ENCODE measurements around the gene ANGPT4.
"Not testable (repeated sequence)": the region's sequence is repeated elsewhere in the genome, so short reads cannot be mapped to it uniquely, and the experiment has no call there.

ANGPT4 gene

DNA sequence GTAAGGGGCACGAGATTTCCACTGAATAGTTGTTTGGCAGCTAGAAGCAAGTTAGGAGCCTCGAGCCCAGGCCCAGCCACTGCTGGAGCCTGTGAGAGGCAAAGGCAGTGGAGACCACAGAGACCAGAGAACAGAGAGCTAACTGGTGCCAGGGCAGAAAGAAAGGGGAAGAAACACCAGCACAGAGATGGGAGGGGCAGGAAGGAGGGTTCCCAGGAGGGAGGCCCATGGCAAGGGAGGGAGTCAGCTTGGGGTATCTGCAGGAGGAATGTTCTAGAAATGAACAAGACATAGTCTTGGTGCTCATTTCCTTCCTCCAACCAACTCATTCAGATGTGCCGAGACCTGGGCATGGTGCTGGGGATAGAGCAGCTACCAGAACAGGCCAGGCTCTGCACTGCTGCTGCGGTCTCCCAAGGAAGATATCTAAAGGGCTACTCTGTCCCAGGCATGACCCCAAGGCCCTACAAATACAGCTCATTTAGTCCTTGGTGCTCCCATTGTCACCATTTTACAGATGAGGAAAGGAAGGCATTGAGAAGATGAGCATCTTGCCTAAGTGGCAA lies 10.7 kb downstream of the ANGPT4 start:
- DNase-seq (no peak), ATAC-seq (ENCODE audit: insufficient read depth, low read depth) (no peak)
- Histone ChIP-seq H3K4me1 (ENCODE audit: insufficient read depth, low read length) (no peaks in the 10 kb centered on the region), H3K27ac (ENCODE audit: low read length) (no peak overlapping the region), H3K9me3 (ENCODE audit: insufficient read depth, low read length, severe bottlenecking) (no peaks in the 10 kb centered on the region), H2AFZ (ENCODE audit: low read depth, low read length) (no peak overlapping the region), H3K36me3 (ENCODE audit: insufficient read depth, low read length) (no peaks in the 10 kb centered on the region), H3K4me3 (ENCODE audit: low read depth in 1 of 2, low read length in 2 of 2) (no peak overlapping the region), H3K27me3 (ENCODE audit: insufficient read depth, low read length, poor library complexity) (no peaks in the 10 kb centered on the region), H4K20me1 (ENCODE audit: insufficient read depth, low read length) (no peaks in the 10 kb centered on the region; the same call in 1 of the 2 replicates), H3K4me2 (ENCODE audit: insufficient read depth, low read length) (no peak overlapping the region), H3K9ac (ENCODE audit: low read depth, low read length) (no peak overlapping the region), H3K79me2 (ENCODE audit: insufficient read depth, low read length) (no peaks in the 10 kb centered on the region)
- TF ChIP-seq, protein P1, sequence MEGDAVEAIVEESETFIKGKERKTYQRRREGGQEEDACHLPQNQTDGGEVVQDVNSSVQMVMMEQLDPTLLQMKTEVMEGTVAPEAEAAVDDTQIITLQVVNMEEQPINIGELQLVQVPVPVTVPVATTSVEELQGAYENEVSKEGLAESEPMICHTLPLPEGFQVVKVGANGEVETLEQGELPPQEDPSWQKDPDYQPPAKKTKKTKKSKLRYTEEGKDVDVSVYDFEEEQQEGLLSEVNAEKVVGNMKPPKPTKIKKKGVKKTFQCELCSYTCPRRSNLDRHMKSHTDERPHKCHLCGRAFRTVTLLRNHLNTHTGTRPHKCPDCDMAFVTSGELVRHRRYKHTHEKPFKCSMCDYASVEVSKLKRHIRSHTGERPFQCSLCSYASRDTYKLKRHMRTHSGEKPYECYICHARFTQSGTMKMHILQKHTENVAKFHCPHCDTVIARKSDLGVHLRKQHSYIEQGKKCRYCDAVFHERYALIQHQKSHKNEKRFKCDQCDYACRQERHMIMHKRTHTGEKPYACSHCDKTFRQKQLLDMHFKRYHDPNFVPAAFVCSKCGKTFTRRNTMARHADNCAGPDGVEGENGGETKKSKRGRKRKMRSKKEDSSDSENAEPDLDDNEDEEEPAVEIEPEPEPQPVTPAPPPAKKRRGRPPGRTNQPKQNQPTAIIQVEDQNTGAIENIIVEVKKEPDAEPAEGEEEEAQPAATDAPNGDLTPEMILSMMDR (IDR thresholded peaks at IDR 0.05; ENCODE audit: borderline replicate concordance, extremely low read depth, low read length, poor library complexity, severe bottlenecking) = no peak
- TF ChIP-seq EZH2 (IDR thresholded peaks at IDR 0.05; ENCODE audit: borderline replicate concordance, low read depth, low read length, severe bottlenecking) = no peak

DNA sequence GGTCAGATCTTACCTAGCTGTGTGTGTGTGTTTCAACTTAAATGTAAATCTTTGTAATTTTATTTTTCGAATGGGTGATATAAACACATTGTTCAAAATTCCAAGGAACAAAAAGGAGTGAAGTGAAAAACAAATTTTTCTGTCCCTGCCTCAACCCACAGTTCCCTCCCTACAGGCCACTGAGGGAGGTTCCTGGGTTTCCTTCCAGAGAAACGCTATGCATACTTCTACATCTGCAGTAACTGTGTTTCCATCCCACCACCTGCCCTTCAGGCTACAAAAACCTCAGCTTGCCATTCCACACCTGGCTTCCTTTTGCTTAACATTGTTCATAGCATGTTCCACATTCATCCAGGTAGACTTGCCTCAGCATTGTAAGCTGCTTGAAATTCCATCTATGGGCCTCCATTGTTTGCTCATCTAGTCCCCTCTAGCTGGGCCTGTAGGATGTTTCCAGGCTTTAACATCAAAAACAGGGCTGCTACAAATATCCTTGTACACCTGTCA lies 12.0 kb downstream of the ANGPT4 start:
- H3K4me1 ChIP-seq (ENCODE audit: insufficient read depth, low read length) = no peaks in the 10 kb centered on the region
- no peak overlapping the region for H3K9ac ChIP-seq (ENCODE audit: low read depth, low read length)
- no peak overlapping the region for H3K27ac ChIP-seq (ENCODE audit: low read length)
- no peak overlapping the region for H3K4me2 ChIP-seq (ENCODE audit: insufficient read depth, low read length)
- H4K20me1 ChIP-seq (ENCODE audit: insufficient read depth, low read length) = no peaks in the 10 kb centered on the region; the same call in 1 of the 2 replicates
- ATAC-seq (ENCODE audit: insufficient read depth, low read depth) = no peak
- DNase-seq = no peak
- H3K36me3 ChIP-seq (ENCODE audit: insufficient read depth, low read length) = no peaks in the 10 kb centered on the region
- H3K9me3 ChIP-seq (ENCODE audit: insufficient read depth, low read length, severe bottlenecking) = no peaks in the 10 kb centered on the region
- no peak overlapping the region for H2AFZ ChIP-seq (ENCODE audit: low read depth, low read length)
- no peaks in the 10 kb centered on the region for H3K79me2 ChIP-seq (ENCODE audit: insufficient read depth, low read length)
- no peak for TF ChIP-seq EZH2 (IDR thresholded peaks at IDR 0.05; ENCODE audit: borderline replicate concordance, low read depth, low read length, severe bottlenecking)
- TF ChIP-seq, protein P1 (IDR thresholded peaks at IDR 0.05; ENCODE audit: borderline replicate concordance, extremely low read depth, low read length, poor library complexity, severe bottlenecking) = no peak
- no peaks in the 10 kb centered on the region for H3K27me3 ChIP-seq (ENCODE audit: insufficient read depth, low read length, poor library complexity)
- no peak overlapping the region for H3K4me3 ChIP-seq (ENCODE audit: low read depth in 1 of 2, low read length in 2 of 2)

DNA sequence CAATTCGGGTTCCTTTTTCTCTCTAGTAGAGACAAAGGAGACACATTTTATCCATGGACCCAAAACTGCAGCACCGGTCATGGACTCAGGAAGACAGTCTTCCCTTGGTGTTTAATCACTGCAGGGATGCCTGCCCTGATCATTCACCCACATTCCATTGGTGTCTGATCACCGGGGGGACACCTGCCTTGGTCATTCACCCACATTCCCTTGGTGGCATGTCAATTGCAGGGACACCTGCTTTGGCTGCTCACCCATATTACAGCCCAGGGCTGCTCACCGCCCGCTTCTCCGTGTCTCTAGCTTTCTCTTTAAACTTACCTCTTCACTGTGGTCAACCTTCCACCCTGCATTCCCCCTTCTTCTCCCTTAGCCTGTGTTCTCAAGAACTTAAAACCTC lies 18.7 kb downstream of the ANGPT4 start:
- not testable (repeated sequence) for H2AFZ ChIP-seq (ENCODE audit: low read depth, low read length); H3K4me1 ChIP-seq (ENCODE audit: insufficient read depth, low read length); H3K27ac ChIP-seq (ENCODE audit: low read length); H3K4me3 ChIP-seq (ENCODE audit: low read depth in 1 of 2, low read length in 2 of 2); H3K27me3 ChIP-seq (ENCODE audit: insufficient read depth, low read length, poor library complexity); ATAC-seq (ENCODE audit: insufficient read depth, low read depth); DNase-seq; H3K9me3 ChIP-seq (ENCODE audit: insufficient read depth, low read length, severe bottlenecking); H3K4me2 ChIP-seq (ENCODE audit: insufficient read depth, low read length); H3K36me3 ChIP-seq (ENCODE audit: insufficient read depth, low read length); H4K20me1 ChIP-seq (ENCODE audit: insufficient read depth, low read length); H3K79me2 ChIP-seq (ENCODE audit: insufficient read depth, low read length); H3K9ac ChIP-seq (ENCODE audit: low read depth, low read length)

DNA sequence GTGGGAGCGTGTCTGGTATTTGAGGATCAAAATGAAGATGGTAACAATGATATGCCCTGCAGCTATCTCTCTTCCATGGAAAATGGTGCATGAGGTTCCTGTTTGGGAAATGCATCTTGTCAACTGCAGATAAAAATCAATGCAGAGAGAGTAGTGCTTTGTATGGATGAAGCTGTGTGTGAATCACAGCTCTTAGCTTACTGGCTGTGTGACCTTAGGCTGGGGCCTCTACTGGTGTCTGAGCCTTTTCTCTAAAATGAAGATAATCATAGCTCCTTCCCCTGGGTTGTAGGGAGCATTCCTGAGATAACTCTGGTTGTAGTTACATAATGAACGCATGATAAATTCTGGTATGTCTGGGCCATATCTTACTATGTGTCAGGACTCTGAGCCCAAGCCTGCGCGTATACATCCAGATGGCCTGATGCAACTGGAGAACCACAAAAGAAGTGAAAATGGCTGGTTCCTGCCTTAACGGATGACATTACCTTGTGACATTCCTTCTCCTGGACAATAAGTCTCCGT lies 19.6 kb downstream of the ANGPT4 start:
- H3K4me3 ChIP-seq (ENCODE audit: low read depth in 1 of 2, low read length in 2 of 2) = no peak overlapping the region
- no peak overlapping the region for H3K27ac ChIP-seq (ENCODE audit: low read length)
- ATAC-seq (ENCODE audit: insufficient read depth, low read depth) (no peak), DNase-seq (no peak)
- H3K36me3 ChIP-seq (ENCODE audit: insufficient read depth, low read length) = no peaks in the 10 kb centered on the region
- peaks cover 5% of the 10 kb centered on the region for H4K20me1 ChIP-seq (ENCODE audit: insufficient read depth, low read length)
- no peak overlapping the region for H3K9ac ChIP-seq (ENCODE audit: low read depth, low read length)
- no peaks in the 10 kb centered on the region for H3K4me1 ChIP-seq (ENCODE audit: insufficient read depth, low read length)
- H3K79me2 ChIP-seq (ENCODE audit: insufficient read depth, low read length) = no peaks in the 10 kb centered on the region
- TF ChIP-seq, protein P1 (IDR thresholded peaks at IDR 0.05; ENCODE audit: borderline replicate concordance, extremely low read depth, low read length, poor library complexity, severe bottlenecking) = no peak
- no peak for TF ChIP-seq EZH2 (IDR thresholded peaks at IDR 0.05; ENCODE audit: borderline replicate concordance, low read depth, low read length, severe bottlenecking)
- no peaks in the 10 kb centered on the region for H3K9me3 ChIP-seq (ENCODE audit: insufficient read depth, low read length, severe bottlenecking)
- H2AFZ ChIP-seq (ENCODE audit: low read depth, low read length) = no peak overlapping the region
- peaks cover 9% of the 10 kb centered on the region for H3K27me3 ChIP-seq (ENCODE audit: insufficient read depth, low read length, poor library complexity)
- H3K4me2 ChIP-seq (ENCODE audit: insufficient read depth, low read length) = no peak overlapping the region

DNA sequence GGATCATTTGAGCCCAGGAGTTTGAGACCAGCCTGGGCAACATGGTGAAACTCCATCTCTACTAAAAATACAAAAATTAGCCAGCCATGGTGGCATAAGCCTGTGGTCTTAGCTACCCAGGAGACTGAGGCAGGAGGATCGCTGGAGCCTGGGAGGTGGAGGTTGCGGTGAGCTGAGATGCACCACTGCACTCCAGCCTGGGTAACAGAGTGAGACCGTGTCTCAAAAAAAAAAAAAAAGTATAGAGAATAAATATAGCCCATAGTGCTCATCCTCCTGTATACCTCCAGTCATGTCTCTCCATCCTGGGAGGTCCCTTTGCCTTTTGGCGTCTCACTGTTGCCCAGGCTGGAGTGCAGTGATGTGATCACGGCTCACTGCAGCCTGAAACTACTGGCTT lies 23.8 kb downstream of the ANGPT4 start:
- not testable (repeated sequence) for H3K27me3 ChIP-seq (ENCODE audit: insufficient read depth, low read length, poor library complexity); H3K27ac ChIP-seq (ENCODE audit: low read length); ATAC-seq (ENCODE audit: insufficient read depth, low read depth); H3K36me3 ChIP-seq (ENCODE audit: insufficient read depth, low read length); H3K9ac ChIP-seq (ENCODE audit: low read depth, low read length); H3K4me3 ChIP-seq (ENCODE audit: low read depth in 1 of 2, low read length in 2 of 2); H3K9me3 ChIP-seq (ENCODE audit: insufficient read depth, low read length, severe bottlenecking); H2AFZ ChIP-seq (ENCODE audit: low read depth, low read length); DNase-seq; H3K4me1 ChIP-seq (ENCODE audit: insufficient read depth, low read length); H3K4me2 ChIP-seq (ENCODE audit: insufficient read depth, low read length); H4K20me1 ChIP-seq (ENCODE audit: insufficient read depth, low read length); H3K79me2 ChIP-seq (ENCODE audit: insufficient read depth, low read length)
